Neural cell (in vitro differentiated cells): ENCODE measurements around the gene KCNJ16.

Experiments
- CTCF ChIP-seq: fragments of 450-650 bp; IDR thresholded peaks from 2 replicates; pipeline ENCODE4 v1.5.1; 2014; ENCODE audit warnings: antibody characterized with exemption, mild to moderate bottlenecking, moderate library complexity; ENCODE audit not compliant: poor library complexity, severe bottlenecking
- EP300 ChIP-seq: fragments of 450-650 bp; conservative IDR thresholded peaks from 2 replicates; pipeline ENCODE4 v1.6.1; 2014; ENCODE audit warnings: antibody characterized with exemption, mild to moderate bottlenecking, moderate library complexity; ENCODE audit not compliant: poor library complexity, severe bottlenecking
- EZH2 ChIP-seq: fragments of 200-600, 300-800 bp; shearing (Covaris generic), sonication (generic); IDR thresholded peaks from 2 replicates; pipeline ENCODE4 v1.6.1; 2014; ENCODE audit warnings: antibody characterized with exemption, low read length, borderline replicate concordance, mild to moderate bottlenecking; ENCODE audit not compliant: insufficient read depth, poor library complexity, severe bottlenecking
- MXI1 ChIP-seq: fragments of 450-650 bp; conservative IDR thresholded peaks from 2 replicates; pipeline ENCODE4 v1.6.1; 2014; ENCODE audit warnings: antibody characterized with exemption, mild to moderate bottlenecking; ENCODE audit not compliant: poor library complexity, severe bottlenecking
- POLR2AphosphoS5 ChIP-seq: IDR thresholded peaks from 2 replicates; pipeline ENCODE4 v1.6.1; 2012
- RAD21 ChIP-seq: fragments of 450-650 bp; conservative IDR thresholded peaks from 2 replicates; pipeline ENCODE4 v1.6.1; 2014; ENCODE audit warnings: antibody characterized with exemption, mild to moderate bottlenecking, moderate library complexity
- SMC3 ChIP-seq: fragments of 450-650 bp; conservative IDR thresholded peaks from 2 replicates; pipeline ENCODE4 v1.6.1; 2014; ENCODE audit warnings: antibody characterized with exemption, mild to moderate bottlenecking, moderate library complexity; ENCODE audit not compliant: poor library complexity
- TAF1 ChIP-seq: IDR thresholded peaks from 2 replicates; pipeline ENCODE4 v1.6.1; 2012; ENCODE audit warnings: low read depth

GRCh38 chr17:70070305-70071027, 4.6 kb upstream of the KCNJ16 start:
- TF ChIP-seq RAD21, result no peak
- TF ChIP-seq CTCF, result no peak
- TF ChIP-seq SMC3, result no peak
- TF ChIP-seq EZH2, result no peak
- no peak for TF ChIP-seq POLR2AphosphoS5
- no peak for TF ChIP-seq EP300
- TF ChIP-seq TAF1, result no peak
- TF ChIP-seq MXI1, result no peak
